Activated naive CD4-positive, alpha-beta T cell treated with anti-CD3 and anti-CD28 coated beads for 36 hours (primary cell): ENCODE data around the gene MPRIP. TPM values are rescaled to one million over a fixed set of nuclear protein-coding genes. Genes with fewer than 3 reads are reported as not detected.

Source experiments
- CTCF ChIA-PET: fragments of 350-600 bp; sonication (Branson Sonifier 250); formaldehyde crosslinking; loops from one replicate; lab custom pipeline; 2021; ENCODE audit warnings: antibody characterized with exemption; lab: Charles Lee
- DNase-seq: peaks from one replicate; pipeline ENCODE4 v3.0.0-alpha.2; 2020
- H3K27ac Mint-ChIP-seq: one replicate; pipeline ENCODE4 v1.8.0; 2021; ENCODE audit warnings: mild to moderate bottlenecking, mixed read lengths
- H3K27me3 Mint-ChIP-seq: one replicate; pipeline ENCODE4 v1.8.0; 2021; ENCODE audit warnings: low read depth, mixed read lengths
- H3K36me3 Mint-ChIP-seq: one replicate; pipeline ENCODE4 v1.8.0; 2021; ENCODE audit warnings: low read depth, mixed read lengths
- H3K4me1 Mint-ChIP-seq: one replicate; pipeline ENCODE4 v1.8.0; 2021; ENCODE audit warnings: low read depth, mixed read lengths
- H3K4me3 Mint-ChIP-seq: one replicate; pipeline ENCODE4 v1.8.0; 2021; ENCODE audit warnings: mild to moderate bottlenecking, moderate library complexity, mixed read lengths
- H3K9me3 Mint-ChIP-seq: one replicate; pipeline ENCODE4 v1.8.0; 2021; ENCODE audit warnings: mixed read lengths
- intact Hi-C: fragments of 100-400 bp; cut with micrococcal nuclease; formaldehyde crosslinking; loops from one replicate; pipeline ENCODE4 v1.15.1; 2023
- total RNA-seq, 2 experiments: library from RNA; stranded (reverse); gene quantifications; one replicate each; pipeline ENCODE4 v1.2.3, GENCODE V29; 2021

Gene MPRIP
- total RNA-seq, 2 experiments from 2014 or later: 125 TPM

- intact Hi-C loops: no loop called here
- Mint-ChIP-seq H3K9me3 (no peaks in the 10 kb centered on the region), H3K4me1 (no peaks in the 10 kb centered on the region), H3K27ac (no peak overlapping the region), H3K36me3 (no peaks in the 10 kb centered on the region), H3K4me3 (no peak overlapping the region), H3K27me3 (no peaks in the 10 kb centered on the region)
- CTCF ChIA-PET: interaction anchor here (0.7 kb wide), 1 partner anchor 37 kb away, joined by 3 read pairs; no protein-coding TSS in a partner anchor
- DNase-seq: no peak
Measured at GRCh38 chr17:17025621-17026020, 16.6 kb upstream of the MPRIP start.

- no peak for DNase-seq
- Mint-ChIP-seq H3K27me3 (no peaks in the 10 kb centered on the region), H3K27ac (no peak overlapping the region), H3K36me3 (no peaks in the 10 kb centered on the region), H3K4me1 (no peaks in the 10 kb centered on the region), H3K9me3 (no peaks in the 10 kb centered on the region), H3K4me3 (no peak overlapping the region)
- CTCF ChIA-PET: interaction anchor here (0.6 to 1.2 kb wide), 3 partner anchors 9 to 559 kb away, joined by 3 read pairs; no protein-coding TSS in a partner anchor
- intact Hi-C loops: no loop called here
Measured at GRCh38 chr17:17026163-17026562, 16.1 kb upstream of the MPRIP start.

- Mint-ChIP-seq H3K4me1 (no peaks in the 10 kb centered on the region), H3K27me3 (no peaks in the 10 kb centered on the region), H3K4me3 (no peak overlapping the region), H3K9me3 (no peaks in the 10 kb centered on the region), H3K36me3 (no peaks in the 10 kb centered on the region), H3K27ac (no peak overlapping the region)
- intact Hi-C loops: no loop called here
- CTCF ChIA-PET: interaction anchor here (0.6 kb wide), 2 partner anchors 36 to 263 kb away, joined by 3 to 5 read pairs; no protein-coding TSS in a partner anchor
- DNase-seq: no peak
Measured at GRCh38 chr17:17027442-17028058, 14.7 kb upstream of the MPRIP start.

GRCh38 chr17:17028059-17028877 is 14.0 kb upstream of the MPRIP start:
- Mint-ChIP-seq H3K4me3 (no peak overlapping the region), H3K36me3 (no peaks in the 10 kb centered on the region), H3K27me3 (no peaks in the 10 kb centered on the region), H3K27ac (no peak overlapping the region), H3K9me3 (no peaks in the 10 kb centered on the region), H3K4me1 (no peaks in the 10 kb centered on the region)
- CTCF ChIA-PET: interaction anchor here (0.6 kb wide), 2 partner anchors 27 to 262 kb away, joined by 3 to 5 read pairs; no protein-coding TSS in a partner anchor
- no peak for DNase-seq
- intact Hi-C loops: no loop called here

GRCh38 chr17:17028878-17029535 is 13.2 kb upstream of the MPRIP start:
- Mint-ChIP-seq H3K27ac (no peak overlapping the region), H3K27me3 (no peaks in the 10 kb centered on the region), H3K9me3 (no peaks in the 10 kb centered on the region), H3K36me3 (no peaks in the 10 kb centered on the region), H3K4me3 (no peak overlapping the region), H3K4me1 (no peaks in the 10 kb centered on the region)
- no peak for DNase-seq
- CTCF ChIA-PET: interaction anchor here (0.6 kb wide), 1 partner anchor 26 kb away, joined by 3 read pairs; no protein-coding TSS in a partner anchor
- intact Hi-C loops: no loop called here

- no peaks in the 10 kb centered on the region for H3K4me1 Mint-ChIP-seq
- intact Hi-C loops: no loop called here
Measured at GRCh38 chr17:17029938-17030337, 12.3 kb upstream of the MPRIP start.

GRCh38 chr17:17030515-17031211 is 11.6 kb upstream of the MPRIP start:
- no peak for DNase-seq
- Mint-ChIP-seq H3K4me3 (no peak overlapping the region), H3K27ac (no peak overlapping the region), H3K9me3 (no peaks in the 10 kb centered on the region), H3K36me3 (no peaks in the 10 kb centered on the region), H3K27me3 (no peaks in the 10 kb centered on the region), H3K4me1 (no peaks in the 10 kb centered on the region)
- CTCF ChIA-PET: no interaction called here
- intact Hi-C loops: no loop called here

More at GRCh38 chr17:17029938-17030337, 12.3 kb upstream of the MPRIP start:
- Mint-ChIP-seq H3K27ac (no peak overlapping the region), H3K27me3 (no peaks in the 10 kb centered on the region), H3K36me3 (no peaks in the 10 kb centered on the region), H3K4me3 (no peak overlapping the region), H3K9me3 (no peaks in the 10 kb centered on the region)
- no peak for DNase-seq
- CTCF ChIA-PET: no interaction called here

GRCh38 chr17:17032131-17032692 is 10.0 kb upstream of the MPRIP start:
- Mint-ChIP-seq H3K27me3 (no peaks in the 10 kb centered on the region), H3K36me3 (no peaks in the 10 kb centered on the region), H3K4me1 (no peaks in the 10 kb centered on the region), H3K27ac (no peak overlapping the region), H3K4me3 (no peak overlapping the region), H3K9me3 (no peaks in the 10 kb centered on the region)
- CTCF ChIA-PET: no interaction called here
- intact Hi-C loops: no loop called here
- DNase-seq: no peak

GRCh38 chr17:17033466-17033865 is 8.8 kb upstream of the MPRIP start:
- no peak for DNase-seq
- H3K36me3 Mint-ChIP-seq: no peaks in the 10 kb centered on the region
- no peaks in the 10 kb centered on the region for H3K27me3 Mint-ChIP-seq
- no peaks in the 10 kb centered on the region for H3K4me1 Mint-ChIP-seq
- no peak overlapping the region for H3K27ac Mint-ChIP-seq
- intact Hi-C loops: no loop called here
- CTCF ChIA-PET: no interaction called here
- no peak overlapping the region for H3K4me3 Mint-ChIP-seq
- H3K9me3 Mint-ChIP-seq: no peaks in the 10 kb centered on the region

- DNase-seq: no peak
- CTCF ChIA-PET: no interaction called here
- no peak overlapping the region for H3K27ac Mint-ChIP-seq
- H3K9me3 Mint-ChIP-seq: no peaks in the 10 kb centered on the region
- H3K27me3 Mint-ChIP-seq: no peaks in the 10 kb centered on the region
- intact Hi-C loops: no loop called here
- no peaks in the 10 kb centered on the region for H3K4me1 Mint-ChIP-seq
- no peak overlapping the region for H3K4me3 Mint-ChIP-seq
- H3K36me3 Mint-ChIP-seq: no peaks in the 10 kb centered on the region
Measured at GRCh38 chr17:17034026-17034425, 8.2 kb upstream of the MPRIP start.

GRCh38 chr17:17034496-17035075 is 7.7 kb upstream of the MPRIP start:
- H3K9me3 Mint-ChIP-seq: no peaks in the 10 kb centered on the region
- CTCF ChIA-PET: no interaction called here
- intact Hi-C loops: no loop called here

More at GRCh38 chr17:17034496-17035075, 7.7 kb upstream of the MPRIP start:
- H3K27me3 Mint-ChIP-seq: no peaks in the 10 kb centered on the region
- no peaks in the 10 kb centered on the region for H3K4me1 Mint-ChIP-seq
- H3K4me3 Mint-ChIP-seq: no peak overlapping the region
- H3K27ac Mint-ChIP-seq: no peak overlapping the region
- no peaks in the 10 kb centered on the region for H3K36me3 Mint-ChIP-seq
- no peak for DNase-seq
